CD4-positive, alpha-beta T cell treated with Interleukin-4 for 4 hours (primary cell): ENCODE measurements around the gene SMYD4.

Experiments used
- DNase-seq: peaks from one replicate; pipeline ENCODE4 v3.0.0-alpha.2; 2020

SMYD4 gene

GRCh38 chr17:1729966-1730325 is 99.8 kb downstream of the SMYD4 start:
- no peak for DNase-seq
